Neural progenitor cell (in vitro differentiated cells): ENCODE data around the gene OR13J1.

ENCODE experiments used
- CTCF ChIP-seq: fragments of 200-600 bp; sonication (generic); IDR thresholded peaks from 2 replicates; pipeline ENCODE4 v1.5.1; 2017; ENCODE audit warnings: antibody characterized with exemption, mild to moderate bottlenecking
- EZH2phosphoT487 ChIP-seq: fragments of 200-600 bp; sonication (generic); IDR thresholded peaks from 2 replicates; pipeline ENCODE4 v1.6.1; 2017; ENCODE audit warnings: antibody characterized with exemption

GRCh38 chr9:35863583-35863982 is 6.6 kb downstream of the OR13J1 start:
- TF ChIP-seq EZH2phosphoT487 (no peak), CTCF (no peak)
